Stimulated activated CD8-positive, alpha-beta memory T cell treated with anti-CD3 and anti-CD28 coated beads, Interleukin-7, amount 100 ng/mL, for 24 hours (primary cell): ENCODE data around the gene TNFRSF11A.

Experiments used
- DNase-seq: peaks from one replicate; pipeline ENCODE4 v3.0.0-alpha.2; 2020; ENCODE audit warnings: low read depth

The TNFRSF11A gene

DNA sequence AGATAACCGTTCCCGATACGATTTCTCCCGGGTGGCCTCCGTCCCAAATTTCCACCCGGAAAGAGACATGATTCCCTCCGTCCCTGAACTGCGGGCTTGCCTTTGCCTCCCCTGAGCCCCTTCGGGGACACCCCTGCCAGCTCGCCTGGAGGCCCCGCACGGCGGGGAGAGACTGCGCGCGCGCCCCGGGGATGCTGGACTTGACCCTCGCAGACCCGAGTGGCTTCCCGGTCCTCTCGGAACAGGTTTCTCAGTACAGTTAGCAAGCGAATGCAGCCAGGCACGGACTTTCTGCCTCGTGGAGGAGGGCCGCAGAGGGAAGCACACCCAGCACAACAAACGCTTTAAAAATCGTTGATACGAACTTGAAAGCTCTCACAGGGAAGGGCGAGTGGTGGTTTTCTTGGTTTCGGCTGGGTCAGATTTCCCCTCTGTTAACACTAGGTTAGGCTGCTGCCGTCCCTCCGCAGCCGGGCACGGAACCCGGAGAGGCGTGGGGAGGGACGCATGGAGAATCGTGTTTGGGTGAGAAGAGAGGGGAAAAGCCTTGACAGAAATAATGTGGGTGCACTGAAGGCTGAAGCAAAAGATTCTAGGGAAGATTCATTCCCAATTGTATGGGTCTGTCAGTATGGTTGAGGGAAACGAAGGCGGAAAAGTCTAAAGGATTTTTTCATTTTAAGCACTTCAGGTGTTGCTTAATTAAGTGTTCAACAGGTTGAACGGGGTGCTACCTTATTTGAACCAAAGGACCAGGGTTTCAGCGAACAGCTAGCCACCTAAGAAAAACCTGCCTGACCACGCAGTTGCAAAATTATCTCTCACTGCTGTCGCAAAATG is 916 bp downstream of the TNFRSF11A start:
- no peak for DNase-seq

DNA sequence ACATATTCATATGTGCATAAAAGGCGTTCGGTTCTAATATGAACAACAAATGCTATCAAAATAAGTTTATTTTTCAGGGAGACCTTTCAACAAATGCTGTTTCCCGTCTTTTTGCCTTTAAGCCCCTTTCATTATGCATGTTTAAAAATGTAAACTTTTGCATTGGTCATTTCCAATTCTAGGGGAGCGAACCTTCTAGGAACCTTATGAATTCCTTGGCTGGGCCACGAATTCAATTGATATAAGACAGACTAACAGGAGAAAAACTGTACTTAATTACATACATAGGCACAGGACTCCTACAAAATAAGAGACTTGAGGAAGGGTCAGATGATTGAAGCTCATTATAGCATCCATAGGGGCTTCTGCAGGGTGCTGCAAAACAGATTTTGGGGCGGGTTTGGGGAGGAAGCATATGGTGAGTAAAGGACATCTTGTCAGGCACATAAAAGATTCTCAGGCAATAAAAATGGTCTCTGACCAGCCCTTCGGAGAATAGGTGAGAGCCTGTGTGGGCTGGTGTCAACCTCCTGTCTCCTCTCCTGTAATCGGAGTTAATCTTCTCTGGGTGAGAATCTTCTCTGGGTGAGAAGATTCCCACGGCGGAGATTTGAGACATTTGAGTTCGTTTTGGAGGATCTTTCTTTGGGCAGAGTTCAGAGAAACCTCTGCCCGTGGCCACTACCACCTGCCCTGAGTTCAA is 1.7 kb downstream of the TNFRSF11A start:
- no peak for DNase-seq

DNA sequence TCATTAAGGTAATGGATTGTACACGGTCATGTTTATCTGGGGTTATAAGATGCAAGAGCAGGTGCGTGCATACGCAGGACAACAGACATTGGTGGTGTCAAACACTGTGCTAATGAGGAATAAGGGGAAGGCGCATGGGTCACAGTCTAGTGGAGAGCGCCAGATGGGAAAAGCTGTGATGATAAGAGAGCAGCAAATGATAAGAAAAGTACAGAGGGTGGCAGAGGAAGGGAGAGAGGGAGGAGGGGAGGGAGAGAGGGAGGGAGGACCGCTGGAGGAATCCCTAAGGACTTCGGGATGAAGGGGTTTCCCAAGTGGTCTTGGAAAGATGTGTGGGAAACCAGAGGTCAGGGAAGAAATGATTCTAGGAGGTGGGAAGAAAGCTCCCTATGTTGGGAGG is 2.9 kb downstream of the TNFRSF11A start:
- DNase-seq: no peak

DNA sequence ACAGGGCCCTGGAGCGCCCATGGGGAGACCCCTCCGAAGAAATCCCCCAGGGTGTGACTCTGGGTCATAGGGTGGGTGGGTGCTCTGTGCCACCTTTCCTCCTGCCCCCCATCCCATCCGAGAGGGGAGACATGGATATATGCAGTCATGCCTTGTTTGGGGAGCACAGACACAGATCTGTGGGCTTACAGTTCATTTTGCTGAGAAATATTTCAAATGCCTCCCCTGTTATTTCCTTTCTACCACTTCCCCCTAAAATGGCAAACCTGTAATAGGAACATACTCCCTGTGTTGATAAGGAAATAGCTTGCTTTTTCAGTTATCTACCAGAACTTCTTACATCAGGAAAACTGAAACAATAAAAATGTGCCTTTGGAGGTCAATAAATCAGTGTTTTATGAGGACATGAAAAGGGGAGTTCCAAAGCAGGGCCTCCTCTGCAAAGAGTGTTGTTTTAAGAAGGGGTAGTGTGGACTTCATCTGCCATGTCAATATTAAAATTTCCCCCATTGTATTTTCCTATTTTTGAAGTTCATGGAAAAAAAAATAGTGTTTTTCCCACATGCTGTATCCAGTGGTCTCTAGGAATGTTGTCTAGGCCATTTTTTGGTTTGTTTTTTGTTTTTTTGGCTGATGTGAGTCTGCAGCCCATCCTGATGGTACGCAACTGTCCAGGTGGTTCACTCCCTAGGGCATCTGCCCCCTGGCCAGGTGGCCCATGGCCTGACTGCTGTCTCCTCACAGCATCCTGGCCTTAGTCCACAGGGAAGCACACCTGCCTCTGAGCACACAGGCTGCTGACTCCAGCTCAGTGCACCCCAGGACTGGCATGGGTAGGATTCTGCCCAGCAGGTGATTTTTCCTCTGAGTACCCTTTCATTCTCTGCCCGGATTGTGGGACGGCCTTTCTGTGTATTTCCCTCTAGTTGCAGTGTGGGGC is 3.7 kb downstream of the TNFRSF11A start:
- no peak for DNase-seq

GRCh38 chr18:62329691-62330454 is 4.8 kb downstream of the TNFRSF11A start:
- DNase-seq: no peak

- no peak for DNase-seq
These were observed 5.5 kb downstream of the TNFRSF11A start for GRCh38 chr18:62330650-62331049.

- DNase-seq: no peak
These were observed 6.7 kb downstream of the TNFRSF11A start for GRCh38 chr18:62331581-62332356.

DNA sequence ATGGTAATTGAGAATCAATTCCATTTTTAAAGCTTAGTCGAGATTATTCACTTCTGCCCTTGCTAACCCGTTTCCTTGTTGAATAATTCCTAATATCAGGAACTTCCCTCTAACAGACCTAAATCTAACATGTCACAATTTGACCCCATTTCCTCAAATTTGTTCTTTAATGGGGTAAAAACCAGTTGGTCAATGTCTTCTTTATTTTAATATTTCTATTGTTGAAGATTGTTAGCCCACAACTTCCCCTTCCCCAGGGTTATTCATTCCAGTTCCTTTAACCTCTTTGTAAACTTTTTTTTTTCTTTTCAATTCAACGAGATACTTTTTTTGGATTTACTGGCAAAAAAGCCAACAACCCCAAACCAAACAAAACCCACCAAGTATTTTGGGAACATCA is 7.3 kb downstream of the TNFRSF11A start:
- DNase-seq: no peak

DNA sequence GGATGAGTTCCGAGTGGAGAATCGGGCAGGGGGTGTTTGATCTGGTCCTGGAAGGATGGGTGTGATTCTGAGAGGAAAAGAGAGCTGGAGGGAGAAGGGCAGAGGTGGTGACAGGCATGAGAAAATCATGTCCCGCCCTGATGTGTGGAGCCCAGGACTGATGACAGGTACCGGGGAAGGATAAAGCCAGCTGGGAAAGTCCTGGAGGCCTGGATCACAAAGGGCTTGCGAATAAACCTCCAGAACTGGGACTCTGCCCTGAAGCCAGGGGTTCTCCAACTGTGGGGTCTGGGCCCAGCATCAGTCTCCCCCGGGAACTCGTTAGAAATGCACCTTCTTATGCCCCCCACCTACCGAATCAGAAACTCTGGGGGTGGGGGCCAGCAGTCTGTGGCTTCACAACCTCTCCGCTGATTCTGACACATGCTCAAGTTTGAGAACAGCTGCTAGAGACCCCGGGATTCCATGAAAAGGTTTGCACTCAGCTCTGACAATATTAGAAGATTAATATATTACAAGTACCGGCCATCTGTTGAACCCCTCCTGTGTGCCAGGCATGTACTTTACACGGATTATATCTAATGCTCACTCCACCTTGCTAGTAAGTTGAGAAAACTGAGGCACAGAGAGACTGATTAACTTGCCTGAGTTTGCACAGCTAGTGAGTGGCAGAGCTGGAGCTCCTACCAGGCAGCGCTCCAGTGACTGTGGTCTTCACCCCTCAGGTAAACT is 8.0 kb downstream of the TNFRSF11A start:
- no peak for DNase-seq

GRCh38 chr18:62334120-62334519 is 9.0 kb downstream of the TNFRSF11A start:
- DNase-seq: no peak

GRCh38 chr18:62335494-62335893 is 10.4 kb downstream of the TNFRSF11A start:
- DNase-seq: no peak

- DNase-seq: no peak
These were observed 11.5 kb downstream of the TNFRSF11A start for GRCh38 chr18:62336618-62337017.

GRCh38 chr18:62337336-62337735 is 12.2 kb downstream of the TNFRSF11A start:
- DNase-seq: no peak

DNA sequence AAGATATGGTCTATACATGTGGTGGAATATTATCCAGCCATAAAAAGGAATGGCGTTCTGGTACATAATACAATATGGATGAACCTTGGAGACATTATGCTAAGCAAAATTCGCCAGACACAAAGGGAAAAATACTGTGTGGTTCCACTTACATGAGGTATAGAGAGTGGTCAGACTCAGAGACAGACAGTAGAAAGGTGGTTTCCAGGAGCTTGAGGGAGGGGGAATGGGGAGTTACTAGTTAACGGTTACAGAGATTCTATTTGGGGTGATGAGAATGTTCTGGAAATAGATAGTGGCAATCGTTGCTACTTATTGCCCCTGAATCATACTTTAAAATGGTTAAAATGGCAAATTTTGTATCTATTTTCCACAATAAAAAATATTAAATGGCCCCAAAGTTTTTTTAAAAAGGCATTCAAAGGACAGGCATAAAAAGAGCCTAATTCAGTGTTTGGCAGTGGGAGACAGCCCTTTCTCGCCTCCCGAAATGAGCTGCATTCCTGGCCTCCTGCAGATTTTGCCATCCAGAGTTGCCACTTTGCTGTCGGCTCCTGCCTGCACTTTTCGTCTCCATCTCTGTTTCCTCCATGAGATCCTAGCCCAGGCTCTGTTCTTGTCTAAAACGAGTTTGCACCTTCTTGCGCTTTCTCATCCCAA is 13.5 kb downstream of the TNFRSF11A start:
- no peak for DNase-seq

GRCh38 chr18:62339106-62339988 is 14.2 kb downstream of the TNFRSF11A start:
- DNase-seq: no peak

GRCh38 chr18:62340996-62341395 is 15.9 kb downstream of the TNFRSF11A start:
- DNase-seq: no peak

- no peak for DNase-seq
These were observed 16.4 kb downstream of the TNFRSF11A start for GRCh38 chr18:62341473-62341872.

- no peak for DNase-seq
These were observed 17.8 kb downstream of the TNFRSF11A start for GRCh38 chr18:62342884-62343283.

- DNase-seq: no peak
These were observed 18.2 kb downstream of the TNFRSF11A start for GRCh38 chr18:62343316-62343715.
